ENCODE measurements around the gene CIDEC.

The CIDEC gene

DNA sequence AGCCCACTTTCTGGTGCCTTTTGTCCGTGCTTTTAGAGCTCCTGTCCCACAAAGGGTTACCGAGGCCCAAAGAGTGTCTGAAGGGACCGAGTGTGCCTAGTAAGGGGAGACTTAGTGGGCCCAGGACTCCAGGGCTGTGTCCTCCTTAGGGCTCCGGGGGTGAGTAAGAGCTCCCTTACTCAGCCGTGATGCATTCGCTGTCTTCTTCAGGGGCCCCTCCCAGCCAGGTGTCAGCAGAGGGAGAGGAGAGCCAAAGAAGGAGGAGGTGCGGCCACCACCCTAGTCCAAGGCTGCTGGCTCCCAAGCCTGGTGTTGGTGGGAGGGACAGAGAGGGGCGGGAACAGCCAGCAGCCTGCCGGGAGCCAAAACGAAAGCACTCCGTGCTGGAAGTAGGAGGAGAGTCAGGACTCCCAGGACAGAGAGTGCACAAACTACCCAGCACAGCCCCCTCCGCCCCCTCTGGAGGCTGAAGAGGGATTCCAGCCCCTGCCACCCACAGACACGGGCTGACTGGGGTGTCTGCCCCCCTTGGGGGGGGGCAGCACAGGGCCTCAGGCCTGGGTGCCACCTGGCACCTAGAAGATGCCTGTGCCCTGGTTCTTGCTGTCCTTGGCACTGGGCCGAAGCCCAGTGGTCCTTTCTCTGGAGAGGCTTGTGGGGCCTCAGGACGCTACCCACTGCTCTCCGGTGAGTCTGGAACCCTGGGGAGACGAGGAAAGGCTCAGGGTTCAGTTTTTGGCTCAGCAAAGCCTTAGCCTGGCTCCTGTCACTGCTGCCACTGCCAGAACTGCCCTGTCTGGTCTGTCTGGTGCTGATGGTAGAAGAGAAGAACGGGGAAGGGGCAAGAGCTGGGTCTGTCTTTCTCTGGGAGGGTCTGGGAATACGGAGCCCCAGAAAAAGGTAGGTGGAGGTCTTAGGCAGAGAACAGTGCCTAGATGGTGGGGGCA is 37.0 kb upstream of the CIDEC start, which contains the start of gene IL17RC:
Gene IL17RC (plus strand): TSS at position 365 of the 947 bp plus-strand sequence. CDS start 218 bp downstream, at position 583.
- H3K4me1 ChIP-seq (ENCODE audit: control insufficient read depth, insufficient read depth, low read length) = peaks cover 14% of the 10 kb centered on the region
- no peaks in the 10 kb centered on the region for H3K9me3 ChIP-seq (ENCODE audit: control insufficient read depth, insufficient read depth, low read depth, low read length)
- H3K4me3 ChIP-seq (ENCODE audit: low read depth, low read length) = peak within 1 kb of the TSS; percentile 6; the same call in 1 of the 2 replicates
- POLR2A ChIA-PET = interaction anchor here (1.0 to 2.6 kb wide), 8 partner anchors 10 to 33 kb away, joined by 4 to 23 read pairs (median 6); partner anchors contain the start of genes CRELD1, IL17RE and JAGN1
- peak within 1 kb of the TSS; percentile 54; the same call in 1 of the 2 replicates for H3K27ac ChIP-seq (ENCODE audit: extremely low read depth, low read depth, low read length)
- H3K36me3 ChIP-seq (ENCODE audit: control insufficient read depth in 2 of 2, insufficient read depth in 1 of 2, low read length in 2 of 2) = no peaks in the 10 kb centered on the region
- CTCF ChIA-PET = interaction anchor here (0.5 to 1.4 kb wide), 6 partner anchors 9 to 256 kb away, joined by 3 read pairs; partner anchors contain the start of genes CRELD1 and IL17RE
- TF ChIP-seq, protein P1, sequence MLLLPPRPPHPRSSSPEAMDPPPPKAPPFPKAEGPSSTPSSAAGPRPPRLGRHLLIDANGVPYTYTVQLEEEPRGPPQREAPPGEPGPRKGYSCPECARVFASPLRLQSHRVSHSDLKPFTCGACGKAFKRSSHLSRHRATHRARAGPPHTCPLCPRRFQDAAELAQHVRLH (tag by site-specific recombination; IDR thresholded peaks at IDR 0.05) = no peak
- TF ChIP-seq, protein P2, sequence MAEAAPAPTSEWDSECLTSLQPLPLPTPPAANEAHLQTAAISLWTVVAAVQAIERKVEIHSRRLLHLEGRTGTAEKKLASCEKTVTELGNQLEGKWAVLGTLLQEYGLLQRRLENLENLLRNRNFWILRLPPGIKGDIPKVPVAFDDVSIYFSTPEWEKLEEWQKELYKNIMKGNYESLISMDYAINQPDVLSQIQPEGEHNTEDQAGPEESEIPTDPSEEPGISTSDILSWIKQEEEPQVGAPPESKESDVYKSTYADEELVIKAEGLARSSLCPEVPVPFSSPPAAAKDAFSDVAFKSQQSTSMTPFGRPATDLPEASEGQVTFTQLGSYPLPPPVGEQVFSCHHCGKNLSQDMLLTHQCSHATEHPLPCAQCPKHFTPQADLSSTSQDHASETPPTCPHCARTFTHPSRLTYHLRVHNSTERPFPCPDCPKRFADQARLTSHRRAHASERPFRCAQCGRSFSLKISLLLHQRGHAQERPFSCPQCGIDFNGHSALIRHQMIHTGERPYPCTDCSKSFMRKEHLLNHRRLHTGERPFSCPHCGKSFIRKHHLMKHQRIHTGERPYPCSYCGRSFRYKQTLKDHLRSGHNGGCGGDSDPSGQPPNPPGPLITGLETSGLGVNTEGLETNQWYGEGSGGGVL (tag by site-specific recombination; IDR thresholded peaks at IDR 0.05) = peak; percentile 78
- TF ChIP-seq ZNF626 (tag by site-specific recombination; IDR thresholded peaks at IDR 0.05) = no peak
- TF ChIP-seq, protein P3, sequence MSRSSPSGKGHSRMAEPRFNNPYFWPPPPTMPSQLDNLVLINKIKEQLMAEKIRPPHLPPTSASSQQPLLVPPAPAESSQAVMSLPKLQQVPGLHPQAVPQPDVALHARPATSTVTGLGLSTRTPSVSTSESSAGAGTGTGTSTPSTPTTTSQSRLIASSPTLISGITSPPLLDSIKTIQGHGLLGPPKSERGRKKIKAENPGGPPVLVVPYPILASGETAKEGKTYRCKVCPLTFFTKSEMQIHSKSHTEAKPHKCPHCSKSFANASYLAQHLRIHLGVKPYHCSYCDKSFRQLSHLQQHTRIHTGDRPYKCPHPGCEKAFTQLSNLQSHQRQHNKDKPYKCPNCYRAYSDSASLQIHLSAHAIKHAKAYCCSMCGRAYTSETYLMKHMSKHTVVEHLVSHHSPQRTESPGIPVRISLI (tag by site-specific recombination; IDR thresholded peaks at IDR 0.05) = no peak
- TF ChIP-seq ZNF426 (tag by site-specific recombination; IDR thresholded peaks at IDR 0.05) = no peak
- TF ChIP-seq, protein P4, sequence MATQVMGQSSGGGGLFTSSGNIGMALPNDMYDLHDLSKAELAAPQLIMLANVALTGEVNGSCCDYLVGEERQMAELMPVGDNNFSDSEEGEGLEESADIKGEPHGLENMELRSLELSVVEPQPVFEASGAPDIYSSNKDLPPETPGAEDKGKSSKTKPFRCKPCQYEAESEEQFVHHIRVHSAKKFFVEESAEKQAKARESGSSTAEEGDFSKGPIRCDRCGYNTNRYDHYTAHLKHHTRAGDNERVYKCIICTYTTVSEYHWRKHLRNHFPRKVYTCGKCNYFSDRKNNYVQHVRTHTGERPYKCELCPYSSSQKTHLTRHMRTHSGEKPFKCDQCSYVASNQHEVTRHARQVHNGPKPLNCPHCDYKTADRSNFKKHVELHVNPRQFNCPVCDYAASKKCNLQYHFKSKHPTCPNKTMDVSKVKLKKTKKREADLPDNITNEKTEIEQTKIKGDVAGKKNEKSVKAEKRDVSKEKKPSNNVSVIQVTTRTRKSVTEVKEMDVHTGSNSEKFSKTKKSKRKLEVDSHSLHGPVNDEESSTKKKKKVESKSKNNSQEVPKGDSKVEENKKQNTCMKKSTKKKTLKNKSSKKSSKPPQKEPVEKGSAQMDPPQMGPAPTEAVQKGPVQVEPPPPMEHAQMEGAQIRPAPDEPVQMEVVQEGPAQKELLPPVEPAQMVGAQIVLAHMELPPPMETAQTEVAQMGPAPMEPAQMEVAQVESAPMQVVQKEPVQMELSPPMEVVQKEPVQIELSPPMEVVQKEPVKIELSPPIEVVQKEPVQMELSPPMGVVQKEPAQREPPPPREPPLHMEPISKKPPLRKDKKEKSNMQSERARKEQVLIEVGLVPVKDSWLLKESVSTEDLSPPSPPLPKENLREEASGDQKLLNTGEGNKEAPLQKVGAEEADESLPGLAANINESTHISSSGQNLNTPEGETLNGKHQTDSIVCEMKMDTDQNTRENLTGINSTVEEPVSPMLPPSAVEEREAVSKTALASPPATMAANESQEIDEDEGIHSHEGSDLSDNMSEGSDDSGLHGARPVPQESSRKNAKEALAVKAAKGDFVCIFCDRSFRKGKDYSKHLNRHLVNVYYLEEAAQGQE (tag by site-specific recombination; IDR thresholded peaks at IDR 0.05) = no peak
- TF ChIP-seq, protein P5, sequence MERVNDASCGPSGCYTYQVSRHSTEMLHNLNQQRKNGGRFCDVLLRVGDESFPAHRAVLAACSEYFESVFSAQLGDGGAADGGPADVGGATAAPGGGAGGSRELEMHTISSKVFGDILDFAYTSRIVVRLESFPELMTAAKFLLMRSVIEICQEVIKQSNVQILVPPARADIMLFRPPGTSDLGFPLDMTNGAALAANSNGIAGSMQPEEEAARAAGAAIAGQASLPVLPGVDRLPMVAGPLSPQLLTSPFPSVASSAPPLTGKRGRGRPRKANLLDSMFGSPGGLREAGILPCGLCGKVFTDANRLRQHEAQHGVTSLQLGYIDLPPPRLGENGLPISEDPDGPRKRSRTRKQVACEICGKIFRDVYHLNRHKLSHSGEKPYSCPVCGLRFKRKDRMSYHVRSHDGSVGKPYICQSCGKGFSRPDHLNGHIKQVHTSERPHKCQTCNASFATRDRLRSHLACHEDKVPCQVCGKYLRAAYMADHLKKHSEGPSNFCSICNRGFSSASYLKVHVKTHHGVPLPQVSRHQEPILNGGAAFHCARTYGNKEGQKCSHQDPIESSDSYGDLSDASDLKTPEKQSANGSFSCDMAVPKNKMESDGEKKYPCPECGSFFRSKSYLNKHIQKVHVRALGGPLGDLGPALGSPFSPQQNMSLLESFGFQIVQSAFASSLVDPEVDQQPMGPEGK (tag by site-specific recombination; IDR thresholded peaks at IDR 0.05) = peak; percentile 71
- TF ChIP-seq, protein P6, sequence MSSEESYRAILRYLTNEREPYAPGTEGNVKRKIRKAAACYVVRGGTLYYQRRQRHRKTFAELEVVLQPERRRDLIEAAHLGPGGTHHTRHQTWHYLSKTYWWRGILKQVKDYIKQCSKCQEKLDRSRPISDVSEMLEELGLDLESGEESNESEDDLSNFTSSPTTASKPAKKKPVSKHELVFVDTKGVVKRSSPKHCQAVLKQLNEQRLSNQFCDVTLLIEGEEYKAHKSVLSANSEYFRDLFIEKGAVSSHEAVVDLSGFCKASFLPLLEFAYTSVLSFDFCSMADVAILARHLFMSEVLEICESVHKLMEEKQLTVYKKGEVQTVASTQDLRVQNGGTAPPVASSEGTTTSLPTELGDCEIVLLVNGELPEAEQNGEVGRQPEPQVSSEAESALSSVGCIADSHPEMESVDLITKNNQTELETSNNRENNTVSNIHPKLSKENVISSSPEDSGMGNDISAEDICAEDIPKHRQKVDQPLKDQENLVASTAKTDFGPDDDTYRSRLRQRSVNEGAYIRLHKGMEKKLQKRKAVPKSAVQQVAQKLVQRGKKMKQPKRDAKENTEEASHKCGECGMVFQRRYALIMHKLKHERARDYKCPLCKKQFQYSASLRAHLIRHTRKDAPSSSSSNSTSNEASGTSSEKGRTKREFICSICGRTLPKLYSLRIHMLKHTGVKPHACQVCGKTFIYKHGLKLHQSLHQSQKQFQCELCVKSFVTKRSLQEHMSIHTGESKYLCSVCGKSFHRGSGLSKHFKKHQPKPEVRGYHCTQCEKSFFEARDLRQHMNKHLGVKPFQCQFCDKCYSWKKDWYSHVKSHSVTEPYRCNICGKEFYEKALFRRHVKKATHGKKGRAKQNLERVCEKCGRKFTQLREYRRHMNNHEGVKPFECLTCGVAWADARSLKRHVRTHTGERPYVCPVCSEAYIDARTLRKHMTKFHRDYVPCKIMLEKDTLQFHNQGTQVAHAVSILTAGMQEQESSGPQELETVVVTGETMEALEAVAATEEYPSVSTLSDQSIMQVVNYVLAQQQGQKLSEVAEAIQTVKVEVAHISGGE (tag by site-specific recombination; conservative IDR thresholded peaks at IDR 0.05; ENCODE audit: low read depth) = peak; percentile 22; the same call in 1 of the 2 replicates
- TF ChIP-seq ZBTB1 (tag by site-specific recombination; IDR thresholded peaks at IDR 0.05) = no peak
- TF ChIP-seq SP3 (tag by site-specific recombination; IDR thresholded peaks at IDR 0.05) = peak; percentile 83
- TF ChIP-seq ZNF24 (tag by site-specific recombination; IDR thresholded peaks at IDR 0.05) = no peak
- TF ChIP-seq SP2 (tag by site-specific recombination; IDR thresholded peaks at IDR 0.05) = peak; percentile 90
- peak; percentile 100 for TF ChIP-seq ZNF341 (tag by site-specific recombination; IDR thresholded peaks at IDR 0.05; ENCODE audit: low read depth)
- TF ChIP-seq ZFP41 (tag by site-specific recombination; IDR thresholded peaks at IDR 0.05; ENCODE audit: borderline replicate concordance) = no peak
- 0 out of 2 replicates have a peak, but pooled peaks have one; percentile 45 for TF ChIP-seq ZNF561 (tag by site-specific recombination; IDR thresholded peaks at IDR 0.05; ENCODE audit: borderline replicate concordance)
- peak; percentile 83 for TF ChIP-seq KLF9 (tag by site-specific recombination; IDR thresholded peaks at IDR 0.05; ENCODE audit: low read depth)
- no peak for TF ChIP-seq RBAK (tag by site-specific recombination; IDR thresholded peaks at IDR 0.05)
- TF ChIP-seq ZBTB20 (tag by site-specific recombination; IDR thresholded peaks at IDR 0.05) = peak; percentile 91
- peak; percentile 90 for TF ChIP-seq ZFHX2 (tag by site-specific recombination; conservative IDR thresholded peaks at IDR 0.05)
- no peak for TF ChIP-seq ZNF10 (tag by site-specific recombination; IDR thresholded peaks at IDR 0.05)
- TF ChIP-seq ZSCAN30 (tag by site-specific recombination; IDR thresholded peaks at IDR 0.05) = peak; percentile 98
- TF ChIP-seq HOXD13 (CRISPR knock-in tag; IDR thresholded peaks at IDR 0.05; ENCODE audit: borderline replicate concordance) = no peak
- TF ChIP-seq ZBTB48 (tag by site-specific recombination; IDR thresholded peaks at IDR 0.05) = peak; percentile 97
- TF ChIP-seq EGR2 (tag by site-specific recombination; IDR thresholded peaks at IDR 0.05; ENCODE audit: low read depth) = peak; percentile 86
